ENCODE results near the gene PLSCR5.

- TF ChIP-seq CTCF (IDR thresholded peaks at IDR 0.05; ENCODE audit: extremely low read depth in 1 of 2, insufficient read depth in 1 of 2, low read depth in 1 of 2, low read length in 2 of 2) (no peak), POLR2AphosphoS5 (IDR thresholded peaks at IDR 0.05; ENCODE audit: insufficient read depth, low read depth, low read length) (no peak), FOS (IDR thresholded peaks at IDR 0.05; ENCODE audit: borderline replicate concordance, insufficient read depth, low read length) (no peak), POLR2A (IDR thresholded peaks at IDR 0.05; ENCODE audit: low read depth, low read length) (no peak), EZH2 (IDR thresholded peaks at IDR 0.05; ENCODE audit: borderline replicate concordance, low read depth, low read length, severe bottlenecking) (no peak), GATA2 (IDR thresholded peaks at IDR 0.05; ENCODE audit: insufficient read depth, insufficient read length, low read depth, low read length) (no peak), MAX (IDR thresholded peaks at IDR 0.05; ENCODE audit: insufficient read depth, insufficient read length) (no peak)
These were observed 6.6 kb downstream of the PLSCR5 start for GRCh38 chr3:146598535-146598934.

Data from endothelial cell of umbilical vein (primary cell).